Stimulated activated naive B cell treated with anti-CD40 and anti-IgM and Interleukin-4, amounts not matched to agents 10 μg/mL and 1 μg/mL and 100 μg/mL, for 72 hours (primary cell): ENCODE results near the gene SAFB.
A peak's percentile ranks its signal among the peaks of the same experiment; 100 is the strongest.
"Not testable (repeated sequence)": the region's sequence is repeated elsewhere in the genome, so short reads cannot be mapped to it uniquely, and the experiment has no call there.

ENCODE experiments used
- ATAC-seq, 2 donors: fragments of 150-1000 bp; cut with Tn5 transposase; replicated peaks; 2 replicates each; pipeline ENCODE4 v1.10.0; 2021; ENCODE audit warnings: moderate library complexity in 1 of 2
- DNase-seq: peaks from one replicate; pipeline ENCODE4 v3.0.0; 2021
- H3K27ac Mint-ChIP-seq: one replicate; pipeline ENCODE4 v1.8.0; 2022; ENCODE audit warnings: mild to moderate bottlenecking, mixed read lengths
- H3K27me3 Mint-ChIP-seq, 2 donors: one replicate each; pipeline ENCODE4 v1.8.0; 2022; ENCODE audit warnings: mixed read lengths in 2 of 2
- H3K36me3 Mint-ChIP-seq, 2 donors: one replicate each; pipeline ENCODE4 v1.8.0; 2022; ENCODE audit warnings: mixed read lengths in 2 of 2, mild to moderate bottlenecking in 1 of 2
- H3K4me1 Mint-ChIP-seq, 2 donors: one replicate each; pipeline ENCODE4 v1.8.0; 2022; ENCODE audit warnings: mixed read lengths in 2 of 2, mild to moderate bottlenecking in 1 of 2
- H3K4me3 Mint-ChIP-seq, 2 donors: one replicate each; pipeline ENCODE4 v1.8.0; 2022; ENCODE audit warnings: mild to moderate bottlenecking in 2 of 2, mixed read lengths in 2 of 2, moderate library complexity in 1 of 2
- H3K9me3 Mint-ChIP-seq, 2 donors: one replicate each; pipeline ENCODE4 v1.8.0; 2022; ENCODE audit warnings: mixed read lengths in 2 of 2, mild to moderate bottlenecking in 1 of 2

Gene SAFB

DNA sequence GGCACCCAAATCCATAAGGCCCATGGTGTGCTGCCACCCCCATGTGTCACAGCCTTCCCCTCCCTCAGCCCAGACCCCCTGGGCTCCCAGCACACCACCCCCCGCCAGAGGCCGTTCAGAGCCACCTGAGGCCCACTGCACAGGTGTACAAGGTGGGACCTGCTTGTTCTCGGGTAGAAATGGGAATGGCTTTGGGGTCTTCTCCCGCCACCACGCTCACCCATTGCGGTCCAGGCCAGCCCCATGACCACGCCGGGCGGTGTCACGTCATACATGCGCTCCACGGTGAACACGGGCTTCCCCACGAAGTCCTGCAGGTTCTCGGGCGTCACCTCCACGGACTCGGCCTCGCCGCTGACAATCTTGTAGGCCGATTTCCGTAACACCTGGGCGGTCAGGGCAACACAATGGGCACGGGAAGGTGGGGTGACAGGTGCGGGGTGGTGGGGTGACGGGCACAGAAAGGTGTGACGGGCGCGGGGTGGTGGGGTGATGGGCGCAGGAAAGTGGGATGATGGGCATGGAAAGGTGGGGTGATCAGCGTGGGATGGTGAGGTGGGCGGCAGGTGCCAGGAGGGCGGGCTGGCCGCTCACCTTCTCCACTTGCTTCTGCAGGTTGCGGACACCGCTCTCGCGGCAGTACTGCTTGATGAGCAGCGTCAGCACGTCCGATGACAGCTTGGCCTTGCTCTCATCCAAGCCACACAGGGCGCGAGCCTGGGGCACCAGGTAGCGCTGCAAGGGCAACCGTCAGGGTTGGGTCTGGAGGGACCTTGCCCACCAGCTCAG is 71.5 kb downstream of the SAFB start:
- peaks cover 38 to 69% of the 10 kb centered on the region in 2 donors for H3K4me1 Mint-ChIP-seq
- H3K27me3 Mint-ChIP-seq: no peaks in the 10 kb centered on the region
- no peaks in the 10 kb centered on the region for H3K9me3 Mint-ChIP-seq
- peak overlapping the region; percentile 52 to 53 for H3K4me3 Mint-ChIP-seq
- H3K36me3 Mint-ChIP-seq: peaks cover 53 to 72% of the 10 kb centered on the region in 2 donors
- ATAC-seq (no peak), DNase-seq (no peak)
- H3K27ac Mint-ChIP-seq: peak overlapping the region; percentile 99

DNA sequence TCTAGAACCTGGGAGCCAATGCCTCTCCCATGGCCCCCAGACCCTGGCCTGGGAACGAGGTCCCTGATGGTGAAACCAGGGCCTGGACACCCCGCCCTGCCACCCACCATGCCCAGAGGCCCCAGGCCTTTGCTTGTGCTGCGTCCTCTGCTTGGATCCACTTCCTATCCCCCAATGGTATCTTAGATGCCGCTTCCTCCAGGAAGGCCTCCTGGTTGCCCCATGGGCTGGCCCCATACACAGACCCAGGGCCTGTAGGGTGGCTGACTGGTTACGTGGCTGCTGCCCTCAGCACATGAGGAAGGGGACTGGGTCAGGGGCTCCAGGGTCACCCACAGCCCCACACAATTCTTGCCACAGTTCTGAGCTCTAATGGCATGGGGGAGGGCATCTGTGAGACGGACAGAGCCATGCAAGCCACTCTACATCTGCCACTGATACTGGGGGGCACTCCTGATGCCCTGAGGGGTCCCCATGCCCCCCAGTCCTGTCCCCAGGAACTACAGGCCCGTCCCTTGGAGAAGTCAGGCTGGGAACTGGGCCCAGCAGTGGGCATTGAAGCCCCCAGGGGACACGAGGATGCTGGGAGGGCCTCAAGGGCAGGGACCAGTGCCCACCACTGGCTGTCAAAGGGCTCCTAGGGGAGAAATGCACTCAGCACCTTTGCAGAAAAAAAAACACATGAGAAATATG is 72.2 kb downstream of the SAFB start:
- Mint-ChIP-seq H3K4me3 (peak overlapping the region in 1 of 2 donors; percentile 13), H3K27ac (peak overlapping the region; percentile 99), H3K36me3 (peaks cover 51 to 70% of the 10 kb centered on the region in 2 donors), H3K9me3 (no peaks in the 10 kb centered on the region), H3K27me3 (no peaks in the 10 kb centered on the region), H3K4me1 (peaks cover 35 to 63% of the 10 kb centered on the region in 2 donors)
- ATAC-seq: no peak
- no peak for DNase-seq

DNA sequence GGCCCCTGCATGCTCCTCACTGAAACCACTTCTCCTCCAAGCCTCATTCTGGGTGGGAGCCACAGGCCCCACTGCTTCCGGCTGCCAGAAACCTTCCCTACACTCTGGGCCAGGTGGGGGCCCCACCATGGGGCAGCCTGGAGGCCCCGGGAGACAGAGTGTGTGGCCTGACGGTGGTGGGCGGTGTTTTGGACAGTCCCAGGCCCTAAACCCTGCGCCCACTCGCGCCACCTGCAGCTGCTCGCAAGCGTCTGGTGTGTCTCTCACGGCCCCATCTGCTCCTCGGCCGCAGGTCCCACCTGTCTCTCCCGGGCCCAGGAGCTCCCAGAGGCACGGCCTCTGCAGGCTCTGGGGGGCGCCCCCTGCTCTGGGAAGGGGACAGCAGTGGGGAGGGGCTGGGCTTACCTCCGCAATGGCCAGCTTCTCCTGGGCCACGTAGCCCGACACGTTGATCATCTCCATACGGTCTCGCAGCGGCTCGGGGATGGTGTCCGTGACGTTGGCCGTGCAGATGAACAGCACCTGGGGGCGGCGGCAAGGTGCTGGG is 72.8 kb downstream of the SAFB start:
- peak overlapping the region; percentile 73 for H3K27ac Mint-ChIP-seq

DNA sequence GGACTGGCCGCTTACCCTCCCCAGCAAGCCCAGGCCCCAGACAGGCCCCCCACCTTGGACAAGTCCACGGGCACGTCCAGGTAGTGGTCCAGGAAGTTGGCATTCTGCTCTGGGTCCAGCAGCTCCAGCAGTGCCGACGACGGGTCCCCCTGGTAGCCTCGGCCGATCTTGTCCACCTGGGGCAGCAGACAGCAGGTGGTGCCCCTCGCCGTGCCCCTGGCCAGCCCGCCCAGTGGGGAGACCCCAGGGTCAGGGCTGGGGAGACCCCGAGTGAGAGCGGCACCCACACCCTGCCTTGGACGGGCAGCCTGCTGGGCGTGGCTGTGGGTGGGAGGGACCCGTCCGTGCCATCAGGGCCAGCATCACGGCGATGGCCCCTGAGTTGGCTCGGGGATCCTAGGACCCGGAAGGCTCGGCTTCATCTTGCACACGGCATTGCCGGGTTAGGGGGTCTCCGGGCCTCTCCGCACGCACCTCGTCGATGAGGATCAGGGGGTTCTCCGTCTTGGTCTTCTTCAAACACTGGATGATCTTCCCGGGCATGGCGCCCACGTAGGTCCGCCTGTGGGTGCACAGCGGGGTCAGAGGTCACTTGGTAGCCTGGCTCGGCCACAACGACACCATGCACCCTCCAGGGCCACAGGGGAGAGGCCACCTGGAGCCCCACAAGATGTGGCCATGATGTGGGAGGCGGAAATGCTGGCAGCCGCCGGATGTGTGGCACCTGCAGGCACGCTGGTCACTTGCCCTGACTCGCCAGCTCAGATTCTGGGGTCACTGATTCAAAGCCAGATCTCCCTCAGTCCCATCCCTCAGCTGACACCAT is 73.5 kb downstream of the SAFB start:
- DNase-seq: no peak
- H3K27ac Mint-ChIP-seq: peak overlapping the region; percentile 81

More for the DNA sequence above, 72.8 kb downstream of the SAFB start:
- DNase-seq (no peak), ATAC-seq (no peak)
- Mint-ChIP-seq H3K27me3 (no peaks in the 10 kb centered on the region), H3K4me1 (peaks cover 32 to 61% of the 10 kb centered on the region in 2 donors), H3K9me3 (no peaks in the 10 kb centered on the region), H3K4me3 (no peak overlapping the region), H3K36me3 (peaks cover 49 to 68% of the 10 kb centered on the region in 2 donors)

DNA sequence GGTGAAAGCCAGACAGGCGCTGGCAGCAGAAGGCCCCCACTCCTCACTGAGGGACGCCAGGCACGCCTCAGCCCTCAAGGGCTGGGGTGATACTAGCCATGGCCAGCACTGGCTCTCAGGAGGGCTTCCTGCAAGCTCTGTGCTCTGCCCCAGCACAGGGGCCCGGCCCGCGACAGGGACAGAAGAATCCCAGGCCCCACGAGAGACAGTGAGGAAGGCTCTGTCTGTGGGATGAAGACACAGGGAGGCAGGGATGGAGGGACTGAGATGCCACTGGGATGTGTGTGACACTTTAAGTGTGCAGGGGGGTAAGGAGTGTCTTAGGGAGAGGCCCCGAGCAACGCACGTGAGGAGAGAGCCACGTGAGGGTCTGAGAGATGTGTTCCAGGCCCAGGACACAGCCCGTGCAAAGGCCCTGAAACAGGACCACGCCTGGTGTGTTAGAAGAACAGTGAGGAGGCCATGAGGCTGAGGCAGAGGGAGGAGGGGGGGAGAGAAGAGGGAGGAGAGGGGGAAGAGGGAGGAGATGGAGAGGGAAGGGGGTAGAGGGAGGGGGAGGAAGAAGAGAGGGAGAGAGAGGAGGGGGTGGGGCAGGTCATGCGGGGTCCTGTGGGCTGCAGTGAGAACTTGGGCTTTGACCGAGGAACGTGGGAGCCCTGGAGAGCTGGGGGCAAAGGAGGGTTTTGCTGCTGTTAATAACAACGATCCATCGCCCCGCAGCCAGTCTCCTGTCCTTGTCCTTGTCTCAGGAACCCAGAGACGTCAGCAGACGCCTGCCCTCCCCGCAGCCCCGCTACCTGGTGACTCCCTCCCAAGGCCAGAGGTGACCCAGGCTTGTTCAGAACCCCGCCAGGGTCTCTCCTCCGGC is 74.4 kb downstream of the SAFB start:
- Mint-ChIP-seq H3K4me3 (no peak overlapping the region), H3K36me3 (peaks cover 52 to 65% of the 10 kb centered on the region in 2 donors), H3K27ac (peak overlapping the region; percentile 81), H3K27me3 (no peaks in the 10 kb centered on the region), H3K4me1 (peaks cover 25 to 50% of the 10 kb centered on the region in 2 donors), H3K9me3 (peaks cover 0 to 3% of the 10 kb centered on the region in 2 donors)
- ATAC-seq (no peak), DNase-seq (no peak)

More for the DNA sequence above, 73.5 kb downstream of the SAFB start:
- peaks cover 0 to 2% of the 10 kb centered on the region in 2 donors for H3K9me3 Mint-ChIP-seq
- peaks cover 28 to 56% of the 10 kb centered on the region in 2 donors for H3K4me1 Mint-ChIP-seq
- no peaks in the 10 kb centered on the region for H3K27me3 Mint-ChIP-seq
- peaks cover 51 to 68% of the 10 kb centered on the region in 2 donors for H3K36me3 Mint-ChIP-seq
- no peak overlapping the region for H3K4me3 Mint-ChIP-seq
- no peak for ATAC-seq

DNA sequence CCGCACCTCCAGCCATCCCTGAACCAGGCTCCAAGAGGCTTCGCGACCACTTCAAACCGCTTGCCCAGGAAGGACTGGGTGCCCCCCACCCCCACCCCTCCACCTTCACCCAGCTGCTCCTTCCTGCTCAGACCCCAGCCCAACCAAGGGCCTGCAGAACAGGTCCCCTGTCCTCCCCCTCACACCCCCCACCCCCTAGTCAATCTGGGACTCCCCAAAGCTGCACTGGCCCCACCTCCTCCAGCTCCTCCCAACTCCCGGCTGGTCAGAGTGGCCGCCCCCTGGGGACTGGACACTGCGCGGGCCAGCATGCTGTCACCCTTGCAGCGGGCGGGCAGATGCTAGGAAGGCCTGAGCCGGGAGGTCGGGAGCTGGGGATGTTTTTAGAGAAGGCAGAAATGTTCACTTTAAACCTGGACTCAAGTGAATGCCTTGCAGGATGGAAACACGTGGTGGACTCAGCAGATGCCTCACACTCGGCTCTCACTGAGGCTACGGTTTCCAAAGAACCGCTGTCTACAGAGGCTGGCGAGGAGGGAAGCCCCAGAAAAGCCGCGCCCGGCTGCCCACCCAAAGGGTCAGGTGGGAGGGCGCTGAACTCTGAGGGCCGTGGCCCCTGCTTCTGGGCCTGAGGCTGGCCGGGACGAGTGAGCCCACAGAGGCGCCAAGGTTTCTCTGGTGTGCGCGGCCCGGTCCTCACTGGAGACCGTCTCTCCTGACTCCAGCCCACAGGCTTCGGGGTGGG is 75.2 kb downstream of the SAFB start:
- no peaks in the 10 kb centered on the region for H3K27me3 Mint-ChIP-seq
- peaks cover 0 to 3% of the 10 kb centered on the region in 2 donors for H3K9me3 Mint-ChIP-seq
- H3K36me3 Mint-ChIP-seq: peaks cover 45 to 57% of the 10 kb centered on the region in 2 donors
- peak overlapping the region; percentile 81 for H3K27ac Mint-ChIP-seq
- ATAC-seq (no peak), DNase-seq (no peak)
- H3K4me1 Mint-ChIP-seq: peaks cover 17 to 42% of the 10 kb centered on the region in 2 donors
- no peak overlapping the region for H3K4me3 Mint-ChIP-seq

DNA sequence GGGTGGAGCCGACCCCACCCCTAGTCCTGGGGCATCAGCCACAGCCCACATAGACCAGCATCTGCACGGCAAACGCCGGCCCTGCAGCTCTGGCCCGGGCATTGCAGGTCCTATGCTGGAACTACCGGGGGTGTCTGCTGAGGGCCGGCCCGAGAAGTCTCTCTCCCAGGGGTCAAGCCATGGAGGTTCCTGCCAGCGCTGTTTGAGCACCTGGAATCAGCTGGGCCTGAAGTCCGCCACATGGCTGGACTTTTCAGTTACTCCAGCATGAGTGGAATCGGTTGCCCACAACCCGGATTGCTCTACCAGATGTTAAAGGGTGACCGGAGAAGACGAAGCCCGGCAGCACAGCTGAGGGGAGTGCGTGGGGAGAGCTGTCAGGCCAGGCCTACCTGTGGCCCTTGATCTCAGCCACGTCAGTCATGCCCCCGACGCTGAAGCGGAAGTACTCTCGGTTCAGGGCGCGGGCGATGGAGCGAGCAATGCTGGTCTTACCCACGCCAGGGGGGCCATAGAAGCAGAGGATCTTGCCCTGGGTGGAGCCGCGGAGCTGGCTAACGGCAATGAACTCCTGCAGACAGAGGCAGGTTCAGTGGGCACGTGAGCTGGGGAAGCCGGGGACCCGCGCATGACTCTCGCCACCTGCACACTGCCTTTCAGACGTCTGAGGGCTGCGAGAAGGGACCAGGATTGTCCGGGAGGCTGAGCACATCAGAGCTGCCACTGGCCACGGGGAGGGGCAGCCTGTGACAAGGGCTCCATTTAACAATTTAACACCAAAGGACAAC is 75.9 kb downstream of the SAFB start:
- Mint-ChIP-seq H3K9me3 (peaks cover 0 to 3% of the 10 kb centered on the region in 2 donors), H3K4me3 (peak overlapping the region in 1 of 2 donors; percentile 39), H3K27ac (peak overlapping the region; percentile 42), H3K36me3 (peaks cover 47 to 57% of the 10 kb centered on the region in 2 donors), H3K4me1 (peaks cover 18 to 34% of the 10 kb centered on the region in 2 donors), H3K27me3 (no peaks in the 10 kb centered on the region)
- DNase-seq: no peak
- ATAC-seq: no peak

DNA sequence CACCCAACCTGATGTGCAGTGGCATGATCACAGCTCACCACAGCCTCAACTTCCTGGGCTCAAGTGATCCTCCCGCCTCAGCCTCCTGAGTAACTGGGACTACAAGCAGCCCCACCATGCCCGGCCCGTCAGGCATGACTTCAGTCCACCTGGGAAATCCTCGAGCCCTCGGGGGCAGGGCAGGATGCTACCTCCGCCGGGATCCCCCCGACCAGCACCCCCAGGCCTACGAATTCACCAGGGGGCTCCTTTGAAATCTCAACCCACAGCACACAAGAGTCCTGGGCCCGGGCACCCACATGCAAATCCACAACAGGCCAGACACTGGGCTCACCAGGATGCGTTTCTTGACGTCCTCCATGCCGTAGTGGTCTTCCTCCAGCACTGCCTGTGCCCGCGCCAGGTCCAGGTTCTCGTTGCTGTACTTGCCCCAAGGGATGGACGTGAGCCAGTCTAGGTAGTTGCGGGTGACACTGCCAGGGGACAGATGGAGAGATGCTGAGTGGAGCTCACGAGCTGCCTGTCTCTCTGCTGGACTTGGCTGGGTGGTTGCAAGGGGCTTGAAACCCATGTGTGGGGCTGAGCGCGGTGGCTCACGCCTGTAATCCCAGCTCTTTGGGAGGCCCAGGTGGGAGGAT is 77.7 kb downstream of the SAFB start:
- ATAC-seq (no peak), DNase-seq (no peak)
- Mint-ChIP-seq H3K36me3 (peaks cover 41 to 45% of the 10 kb centered on the region in 2 donors), H3K27ac (peak overlapping the region; percentile 76), H3K4me1 (peaks cover 12 to 17% of the 10 kb centered on the region in 2 donors), H3K9me3 (peaks cover 0 to 3% of the 10 kb centered on the region in 2 donors), H3K27me3 (no peaks in the 10 kb centered on the region), H3K4me3 (no peak overlapping the region)

DNA sequence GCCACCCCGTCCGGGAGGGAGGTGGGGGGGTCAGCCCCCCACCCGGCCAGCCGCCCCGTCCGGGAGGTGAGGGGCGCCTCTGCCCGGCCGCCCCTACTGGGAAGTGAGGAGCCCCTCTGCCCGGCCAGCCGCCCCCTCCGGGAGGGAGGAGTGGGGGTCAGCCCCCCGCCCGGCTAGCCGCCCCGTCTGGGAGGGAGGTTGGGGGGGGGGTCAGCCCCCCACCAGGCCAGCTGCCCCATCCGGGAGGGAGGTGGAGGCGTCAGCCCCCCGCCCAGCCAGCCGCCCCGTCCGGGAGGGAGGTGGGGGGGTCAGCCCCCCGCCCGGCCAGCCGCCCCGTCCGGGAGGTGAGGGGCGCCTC is 79.1 kb downstream of the SAFB start:
- H3K9me3 Mint-ChIP-seq, DNase-seq, ATAC-seq, H3K4me3 Mint-ChIP-seq, H3K4me1 Mint-ChIP-seq, H3K27me3 Mint-ChIP-seq, H3K27ac Mint-ChIP-seq: not testable (repeated sequence)
- H3K36me3 Mint-ChIP-seq: peaks cover 37 to 49% of the 10 kb centered on the region in 2 donors

DNA sequence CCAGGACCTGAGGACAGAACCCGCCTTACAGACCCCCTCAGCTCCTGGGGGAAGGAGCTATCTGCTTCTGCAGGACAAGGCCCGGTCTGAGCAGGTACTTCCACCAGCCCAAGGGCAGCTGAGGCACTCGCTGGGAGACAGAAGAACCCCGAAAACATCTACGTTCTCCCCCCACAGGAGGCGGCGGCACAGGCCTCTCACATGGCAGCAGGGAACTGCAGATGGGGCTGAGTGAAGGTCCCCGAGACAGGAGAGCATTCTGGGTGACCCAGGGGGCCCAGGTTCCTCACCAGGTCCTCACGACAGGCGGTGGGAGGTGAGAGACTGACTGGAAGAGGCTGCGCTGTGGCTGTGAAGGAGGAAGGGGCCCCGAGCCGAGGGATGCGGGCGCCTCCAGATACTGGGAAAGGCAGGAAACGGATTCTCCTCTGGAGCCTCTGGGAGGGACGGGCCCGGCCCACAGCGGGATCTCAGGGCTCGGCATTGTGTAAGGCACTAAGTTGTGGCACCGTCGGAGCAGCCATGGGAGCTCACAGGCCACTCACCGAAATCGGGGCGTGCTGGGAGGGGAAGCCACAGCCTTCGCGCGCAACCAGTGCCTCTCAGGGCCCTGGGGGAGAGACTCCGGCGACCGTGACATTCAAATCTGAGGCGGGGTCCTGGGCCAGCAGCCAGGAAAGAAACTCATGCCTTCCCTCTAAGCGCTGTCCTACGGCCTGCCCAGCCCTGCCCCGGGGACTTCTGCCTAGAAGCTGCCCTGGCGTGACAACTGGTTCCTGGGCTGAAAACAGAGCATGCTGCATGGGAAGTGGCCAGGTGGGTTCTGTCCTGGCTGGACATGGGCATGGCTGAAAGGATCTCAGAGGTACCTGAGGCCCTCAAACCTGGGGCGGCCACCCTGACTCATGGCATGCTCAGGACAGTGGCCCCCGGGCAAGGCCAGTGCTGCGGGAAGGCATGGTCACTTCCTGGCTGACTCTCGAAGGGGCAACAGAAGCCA is 81.2 kb downstream of the SAFB start:
- Mint-ChIP-seq H3K4me3 (peak overlapping the region in 1 of 2 donors; percentile 29), H3K36me3 (peaks cover 33 to 51% of the 10 kb centered on the region in 2 donors), H3K9me3 (peaks cover 0 to 3% of the 10 kb centered on the region in 2 donors), H3K27me3 (no peaks in the 10 kb centered on the region), H3K27ac (peak overlapping the region; percentile 14), H3K4me1 (peaks cover 0 to 4% of the 10 kb centered on the region in 2 donors)
- ATAC-seq (no peak), DNase-seq (no peak)

DNA sequence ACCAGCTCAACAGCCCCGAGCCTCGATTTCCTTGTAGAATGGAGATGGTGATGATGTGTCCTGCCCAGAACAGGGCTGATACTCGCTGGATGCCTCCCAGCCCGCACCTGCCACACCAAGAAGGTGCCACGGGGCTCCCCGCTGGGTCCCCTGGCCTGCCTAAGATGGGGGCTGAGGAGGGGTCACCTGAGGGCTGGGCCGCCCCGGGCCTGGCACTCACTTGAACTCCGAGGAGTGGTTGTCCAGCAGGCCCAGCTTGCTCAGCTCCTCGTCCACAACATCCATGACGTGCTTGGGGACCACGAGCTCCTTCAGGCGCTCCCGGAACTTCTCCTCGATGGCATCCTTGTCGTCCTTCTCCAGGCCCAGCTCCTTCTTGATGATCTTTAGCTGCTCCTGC is 82.7 kb downstream of the SAFB start:
- H3K9me3 Mint-ChIP-seq: peaks cover 0 to 3% of the 10 kb centered on the region in 2 donors
- H3K36me3 Mint-ChIP-seq: peaks cover 29 to 48% of the 10 kb centered on the region in 2 donors
- H3K27ac Mint-ChIP-seq: no peak overlapping the region
- peaks cover 0 to 4% of the 10 kb centered on the region in 2 donors for H3K4me1 Mint-ChIP-seq
- no peak for ATAC-seq
- no peak overlapping the region for H3K4me3 Mint-ChIP-seq
- DNase-seq: no peak
- H3K27me3 Mint-ChIP-seq: no peaks in the 10 kb centered on the region
